Measurements from ENCODE around the gene ARSG.

ARSG gene

DNA sequence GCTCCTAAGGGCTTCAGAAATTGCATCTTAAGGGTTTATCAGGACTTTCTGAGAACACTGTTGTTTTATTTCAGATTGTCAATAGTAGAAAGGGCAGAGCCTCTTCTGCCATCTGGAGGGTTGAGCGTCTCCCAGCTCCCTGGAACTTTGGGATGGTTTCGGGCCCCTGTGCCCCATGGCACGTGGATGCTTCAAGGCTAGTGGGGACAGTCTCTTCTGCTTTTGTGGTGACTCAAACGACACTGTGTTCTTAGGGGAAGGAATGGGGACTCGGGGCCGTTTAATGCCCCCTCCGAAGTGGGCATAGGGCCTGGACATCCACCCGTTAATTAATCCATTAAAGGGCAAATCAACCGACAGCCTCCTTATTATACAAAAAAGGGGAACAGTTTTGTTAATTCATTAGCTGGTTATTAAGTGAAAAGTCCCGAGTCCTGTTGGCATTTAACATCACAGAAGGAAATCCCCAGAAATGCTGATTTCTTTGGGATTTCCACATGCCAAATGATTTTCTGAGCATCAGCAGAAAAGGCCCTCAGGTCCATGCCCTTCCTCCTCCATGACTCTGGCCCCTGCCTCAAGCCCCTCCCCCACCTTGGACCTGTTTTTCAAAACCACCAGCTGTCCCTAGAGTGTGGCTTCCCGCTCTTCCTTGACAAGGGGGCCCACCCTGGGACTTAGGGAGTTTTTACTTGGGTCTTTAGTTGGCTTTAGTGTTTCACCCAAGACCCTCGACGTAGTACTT, 68.7 kb downstream of the ARSG start:
- H2AFZ ChIP-seq (ENCODE audit: low read length) = no peak overlapping the region
- H3K4me3 ChIP-seq (ENCODE audit: low read depth, low read length, poor library complexity, severe bottlenecking) = no peak overlapping the region

GRCh38 chr17:68365469-68365868, 74.2 kb downstream of the ARSG start:
- H3K4me2 ChIP-seq (ENCODE audit: low read length) = no peak overlapping the region
- no peaks in the 10 kb centered on the region for H3K27me3 ChIP-seq (ENCODE audit: insufficient read depth, low read length)
- H2AFZ ChIP-seq (ENCODE audit: low read length) = no peak overlapping the region
- H3K9ac ChIP-seq (ENCODE audit: low read length) = no peak overlapping the region
- H3F3A ChIP-seq (ENCODE audit: insufficient read depth, low read length) = no peaks in the 10 kb centered on the region
- H3K36me3 ChIP-seq (ENCODE audit: insufficient read depth, low read length) = no peaks in the 10 kb centered on the region
- no peaks in the 10 kb centered on the region for H3K9me3 ChIP-seq (ENCODE audit: low read length)
- H3K9me2 ChIP-seq (ENCODE audit: low read depth, low read length) = no peaks in the 10 kb centered on the region
- no peaks in the 10 kb centered on the region for H3K4me1 ChIP-seq (ENCODE audit: insufficient read depth, low read length, severe bottlenecking)
- H3K27ac ChIP-seq (ENCODE audit: low read depth, low read length, poor library complexity, severe bottlenecking) = no peak overlapping the region
- no peaks in the 10 kb centered on the region for H4K20me1 ChIP-seq (ENCODE audit: insufficient read depth, low read length)
- H3K79me2 ChIP-seq (ENCODE audit: insufficient read depth, low read length) = no peaks in the 10 kb centered on the region
- no peak overlapping the region for H3K4me3 ChIP-seq (ENCODE audit: low read depth, low read length, poor library complexity, severe bottlenecking)
- TF ChIP-seq, protein P1, sequence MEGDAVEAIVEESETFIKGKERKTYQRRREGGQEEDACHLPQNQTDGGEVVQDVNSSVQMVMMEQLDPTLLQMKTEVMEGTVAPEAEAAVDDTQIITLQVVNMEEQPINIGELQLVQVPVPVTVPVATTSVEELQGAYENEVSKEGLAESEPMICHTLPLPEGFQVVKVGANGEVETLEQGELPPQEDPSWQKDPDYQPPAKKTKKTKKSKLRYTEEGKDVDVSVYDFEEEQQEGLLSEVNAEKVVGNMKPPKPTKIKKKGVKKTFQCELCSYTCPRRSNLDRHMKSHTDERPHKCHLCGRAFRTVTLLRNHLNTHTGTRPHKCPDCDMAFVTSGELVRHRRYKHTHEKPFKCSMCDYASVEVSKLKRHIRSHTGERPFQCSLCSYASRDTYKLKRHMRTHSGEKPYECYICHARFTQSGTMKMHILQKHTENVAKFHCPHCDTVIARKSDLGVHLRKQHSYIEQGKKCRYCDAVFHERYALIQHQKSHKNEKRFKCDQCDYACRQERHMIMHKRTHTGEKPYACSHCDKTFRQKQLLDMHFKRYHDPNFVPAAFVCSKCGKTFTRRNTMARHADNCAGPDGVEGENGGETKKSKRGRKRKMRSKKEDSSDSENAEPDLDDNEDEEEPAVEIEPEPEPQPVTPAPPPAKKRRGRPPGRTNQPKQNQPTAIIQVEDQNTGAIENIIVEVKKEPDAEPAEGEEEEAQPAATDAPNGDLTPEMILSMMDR (IDR thresholded peaks at IDR 0.05; ENCODE audit: low read length) = no peak
- TF ChIP-seq EZH2 (IDR thresholded peaks at IDR 0.05; ENCODE audit: borderline replicate concordance, low read length) = no peak

More for the DNA sequence above, 68.7 kb downstream of the ARSG start:
- Histone ChIP-seq H4K20me1 (ENCODE audit: insufficient read depth, low read length) (no peaks in the 10 kb centered on the region), H3K27ac (ENCODE audit: low read depth, low read length, poor library complexity, severe bottlenecking) (no peak overlapping the region), H3K9me2 (ENCODE audit: low read depth, low read length) (no peaks in the 10 kb centered on the region), H3K4me1 (ENCODE audit: insufficient read depth, low read length, severe bottlenecking) (peaks cover 10% of the 10 kb centered on the region), H3K27me3 (ENCODE audit: insufficient read depth, low read length) (no peaks in the 10 kb centered on the region), H3F3A (ENCODE audit: insufficient read depth, low read length) (0 out of 2 replicates have a peak, but pooled peaks cover 3% of the 10 kb centered on the region), H3K9me3 (ENCODE audit: low read length) (no peaks in the 10 kb centered on the region), H3K36me3 (ENCODE audit: insufficient read depth, low read length) (peaks cover 13% of the 10 kb centered on the region; the same call in 1 of the 2 replicates), H3K9ac (ENCODE audit: low read length) (no peak overlapping the region), H3K4me2 (ENCODE audit: low read length) (no peak overlapping the region), H3K79me2 (ENCODE audit: insufficient read depth, low read length) (no peaks in the 10 kb centered on the region)
- TF ChIP-seq, protein P1 (IDR thresholded peaks at IDR 0.05; ENCODE audit: low read length) = no peak
- no peak for TF ChIP-seq EZH2 (IDR thresholded peaks at IDR 0.05; ENCODE audit: borderline replicate concordance, low read length)

GRCh38 chr17:68368387-68368786, 77.1 kb downstream of the ARSG start:
- no peaks in the 10 kb centered on the region for H3K9me3 ChIP-seq (ENCODE audit: low read length)
- no peaks in the 10 kb centered on the region for H4K20me1 ChIP-seq (ENCODE audit: insufficient read depth, low read length)
- H3K4me1 ChIP-seq (ENCODE audit: insufficient read depth, low read length, severe bottlenecking) = no peaks in the 10 kb centered on the region
- H3K36me3 ChIP-seq (ENCODE audit: insufficient read depth, low read length) = no peaks in the 10 kb centered on the region
- H3K27ac ChIP-seq (ENCODE audit: low read depth, low read length, poor library complexity, severe bottlenecking) = no peak overlapping the region
- H2AFZ ChIP-seq (ENCODE audit: low read length) = no peak overlapping the region
- H3K4me2 ChIP-seq (ENCODE audit: low read length) = no peak overlapping the region
- no peaks in the 10 kb centered on the region for H3K9me2 ChIP-seq (ENCODE audit: low read depth, low read length)
- no peaks in the 10 kb centered on the region for H3K79me2 ChIP-seq (ENCODE audit: insufficient read depth, low read length)
- H3K4me3 ChIP-seq (ENCODE audit: low read depth, low read length, poor library complexity, severe bottlenecking) = no peak overlapping the region
- no peak overlapping the region for H3K9ac ChIP-seq (ENCODE audit: low read length)
- no peaks in the 10 kb centered on the region for H3F3A ChIP-seq (ENCODE audit: insufficient read depth, low read length)
- H3K27me3 ChIP-seq (ENCODE audit: insufficient read depth, low read length) = no peaks in the 10 kb centered on the region
- TF ChIP-seq EZH2 (IDR thresholded peaks at IDR 0.05; ENCODE audit: borderline replicate concordance, low read length) = no peak
- TF ChIP-seq, protein P1 (IDR thresholded peaks at IDR 0.05; ENCODE audit: low read length) = no peak

Data from OCI-LY1 (cell line).